ENCODE data around the gene NPHP4. TPM values are rescaled to one million over a fixed set of nuclear protein-coding genes. Genes with fewer than 3 reads are reported as not detected.

Gene NPHP4
- total and polyA plus RNA-seq, 9 of the 15 experiments (the other 6 are each of a cell fraction or from before 2014, with no cell fraction given): 0.52 to 26.2 (median 6.7) TPM

- H3K27me3 ChIP-seq (ENCODE audit: control insufficient read depth in 2 of 2, insufficient read depth in 2 of 2, low read length in 2 of 2): peaks cover 35 to 66% of the 10 kb centered on the region in 2 experiments
- H3K79me2 ChIP-seq (ENCODE audit: control insufficient read depth, insufficient read depth, low read length): no peaks in the 10 kb centered on the region
- H3K27ac ChIP-seq (ENCODE audit: extremely low read depth, low read depth, low read length): no peak overlapping the region
- H3K4me1 ChIP-seq (replicated peaks in 1 of 2; ENCODE audit: control insufficient read depth in 2 of 2, insufficient read depth in 2 of 2, low read length in 2 of 2): peaks cover 0 to 10% of the 10 kb centered on the region in 2 experiments; a peak in 1 of 5 replicates
- DNase-seq (ENCODE audit: extremely low read depth in 1 of 4, low spot score in 3 of 4): no peak
- 7% methylated on average over 39 of the region's 40 CpGs for WGBS (ENCODE audit: insufficient coverage, low coverage, missing lambda C conversion rate)
- BruUV-seq (replicated peaks): no TSS peak
- no peak overlapping the region for H3K9ac ChIP-seq (ENCODE audit: insufficient read depth in 1 of 2, low read depth in 2 of 2, low read length in 2 of 2)
- in situ Hi-C loops (cut with MboI): no loop called here
- H2AFZ ChIP-seq (ENCODE audit: low read depth, low read length): no peak overlapping the region
- CTCF ChIA-PET (ENCODE audit: low intra/inter-chr PET ratio): no interaction called here
- H3K36me3 ChIP-seq (ENCODE audit: control insufficient read depth, insufficient read depth, low read length): no peaks in the 10 kb centered on the region
- peaks cover 4% of the 10 kb centered on the region for H3K9me1 ChIP-seq (ENCODE audit: control insufficient read depth, insufficient read depth, low read length)
- no peaks in the 10 kb centered on the region for H3K9me3 ChIP-seq (replicated peaks; ENCODE audit: control insufficient read depth, insufficient read depth, low read depth, low read length)
- no peak overlapping the region for H3K4me2 ChIP-seq (ENCODE audit: insufficient read depth, low read length)
- H3K4me3 ChIP-seq: no peak overlapping the region
- no peak for FAIRE-seq
- intact Hi-C loops (cut with micrococcal nuclease): loop anchor here (10.0 kb wide), 1 partner anchor 78 kb away; no protein-coding TSS in a partner anchor
- POLR2A ChIA-PET: interaction anchor here (0.6 to 0.9 kb wide), 2 partner anchors 81 to 139 kb away, joined by 3 read pairs; no protein-coding TSS in a partner anchor
- ATAC-seq: no peak
- peaks cover 10% of the 10 kb centered on the region for H4K20me1 ChIP-seq (replicated peaks; ENCODE audit: control insufficient read depth, insufficient read depth, low read length)
- TF ChIP-seq SAFB2 (IDR thresholded peaks at IDR 0.05; ENCODE audit: borderline replicate concordance, low read depth, low read length, severe bottlenecking) (no peak), RBM15 (IDR thresholded peaks at IDR 0.05; ENCODE audit: insufficient read depth, low read length) (no peak), MCM7 (IDR thresholded peaks at IDR 0.05) (no peak), RREB1 (CRISPR knock-in tag; IDR thresholded peaks at IDR 0.05) (no peak), BMI1 (IDR thresholded peaks at IDR 0.05; ENCODE audit: low read length) (no peak), HNRNPK (IDR thresholded peaks at IDR 0.05; ENCODE audit: low read depth, low read length, poor library complexity, severe bottlenecking) (no peak), ZBTB26 (CRISPR knock-in tag; IDR thresholded peaks at IDR 0.05) (no peak), E2F3 (CRISPR knock-in tag; IDR thresholded peaks at IDR 0.05) (no peak), SNAPC5 (CRISPR knock-in tag; IDR thresholded peaks at IDR 0.05) (no peak), SMC3 (conservative IDR thresholded peaks at IDR 0.05; ENCODE audit: insufficient read depth, low read depth, low read length) (no peak), TAF1 (IDR thresholded peaks at IDR 0.05; ENCODE audit: control insufficient read depth, extremely low read depth, insufficient read depth, low read length, severe bottlenecking) (no peak), CBX8 (IDR thresholded peaks at IDR 0.05; ENCODE audit: borderline replicate concordance, extremely low read depth, low read depth, low read length, poor library complexity, severe bottlenecking) (no peak), FOXA3 (CRISPR knock-in tag; conservative IDR thresholded peaks at IDR 0.05 in 1 of 2, IDR thresholded peaks at IDR 0.05 in 1 of 2) (no peak)
Observed at GRCh38 chr1:5832916-5833895, 159.0 kb downstream of the NPHP4 start.
